ENCODE data around the gene CPLX1. TPM values are rescaled to one million over a fixed set of nuclear protein-coding genes. Genes with fewer than 3 reads are reported as not detected.

The CPLX1 gene
- polyA plus RNA-seq, 3 donors, result 1.00 to 1.4 (median 1.3) TPM

DNA sequence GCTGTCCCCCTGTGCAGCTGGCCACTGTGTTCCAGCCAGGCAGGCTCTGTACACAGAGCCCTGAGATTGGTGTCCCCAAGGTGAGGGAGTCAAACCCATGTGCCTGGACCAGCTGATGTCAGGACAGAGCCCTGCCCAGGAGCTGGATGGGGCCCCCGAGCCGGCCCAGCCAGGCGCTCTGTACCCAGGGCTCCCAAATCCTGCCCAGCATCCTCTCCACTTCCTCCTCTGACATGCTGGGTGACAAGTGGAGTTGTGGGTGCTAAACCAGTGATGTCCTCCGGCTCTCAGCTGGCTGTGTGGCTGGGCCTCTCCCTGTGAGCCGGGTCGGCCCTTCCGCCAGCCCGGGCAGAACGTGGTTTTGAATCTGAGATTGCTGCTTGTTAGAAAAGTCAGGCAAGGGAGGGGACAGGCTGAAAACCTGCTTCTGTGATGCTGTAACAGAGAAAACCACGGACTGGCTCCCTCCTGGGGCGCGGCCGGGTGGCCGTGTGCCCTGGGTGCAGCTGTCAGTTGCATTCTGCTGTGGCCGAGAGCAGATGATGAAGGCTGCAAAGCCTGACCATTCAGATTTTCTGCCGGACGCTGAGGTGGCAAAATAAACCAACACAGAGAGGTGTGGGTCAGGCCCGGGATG lies 7.9 kb upstream of the CPLX1 start:
- DNase-seq (ENCODE audit: low read depth in 3 of 3, low spot score in 2 of 3), result no peak

DNA sequence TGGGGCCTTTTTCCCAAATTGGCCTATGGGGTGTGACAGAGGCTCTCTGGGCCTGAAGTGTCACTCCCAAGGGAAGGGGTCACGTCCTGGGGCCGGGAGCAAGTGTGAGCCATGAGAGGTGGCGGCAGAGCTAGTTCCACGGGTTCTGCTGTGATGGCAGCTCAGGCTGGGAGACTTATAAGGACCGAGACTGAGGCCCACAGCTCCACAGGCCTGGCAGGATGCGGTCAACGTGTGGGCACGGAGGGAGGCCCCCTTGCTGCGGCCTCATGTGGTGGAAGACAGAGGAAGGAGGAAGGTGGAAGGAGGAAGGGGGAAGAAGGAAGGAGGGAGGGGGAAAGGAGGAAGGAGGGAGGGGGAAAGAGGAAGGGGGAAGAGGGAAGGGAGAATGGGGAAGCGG lies 7.2 kb upstream of the CPLX1 start:
- DNase-seq (ENCODE audit: low read depth in 3 of 3, low spot score in 2 of 3), result no peak

- DNase-seq (ENCODE audit: low read depth in 3 of 3, low spot score in 2 of 3), result no peak
Measured at GRCh38 chr4:832536-832935, 6.6 kb upstream of the CPLX1 start.

- DNase-seq (ENCODE audit: low read depth in 3 of 3, low spot score in 2 of 3), result no peak
Measured at GRCh38 chr4:832108-832507, 6.2 kb upstream of the CPLX1 start.

DNA sequence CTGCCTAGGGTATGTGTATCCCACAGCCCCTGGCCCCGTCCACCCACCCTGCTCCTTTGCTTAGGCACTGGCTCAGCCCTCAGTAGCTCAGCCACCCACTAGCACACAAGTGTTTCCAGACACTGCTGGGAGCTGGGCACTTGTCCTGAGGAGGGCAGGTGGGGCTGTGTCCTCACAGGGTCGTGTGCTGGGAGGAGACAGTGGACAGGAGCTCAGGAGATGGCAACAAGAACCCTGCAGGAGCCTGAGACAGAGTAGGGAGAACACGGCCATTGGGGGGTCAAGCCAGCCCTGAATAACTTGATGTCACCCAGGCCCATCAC lies 5.5 kb upstream of the CPLX1 start:
- no peak for DNase-seq (ENCODE audit: low read depth in 3 of 3, low spot score in 2 of 3)

DNA sequence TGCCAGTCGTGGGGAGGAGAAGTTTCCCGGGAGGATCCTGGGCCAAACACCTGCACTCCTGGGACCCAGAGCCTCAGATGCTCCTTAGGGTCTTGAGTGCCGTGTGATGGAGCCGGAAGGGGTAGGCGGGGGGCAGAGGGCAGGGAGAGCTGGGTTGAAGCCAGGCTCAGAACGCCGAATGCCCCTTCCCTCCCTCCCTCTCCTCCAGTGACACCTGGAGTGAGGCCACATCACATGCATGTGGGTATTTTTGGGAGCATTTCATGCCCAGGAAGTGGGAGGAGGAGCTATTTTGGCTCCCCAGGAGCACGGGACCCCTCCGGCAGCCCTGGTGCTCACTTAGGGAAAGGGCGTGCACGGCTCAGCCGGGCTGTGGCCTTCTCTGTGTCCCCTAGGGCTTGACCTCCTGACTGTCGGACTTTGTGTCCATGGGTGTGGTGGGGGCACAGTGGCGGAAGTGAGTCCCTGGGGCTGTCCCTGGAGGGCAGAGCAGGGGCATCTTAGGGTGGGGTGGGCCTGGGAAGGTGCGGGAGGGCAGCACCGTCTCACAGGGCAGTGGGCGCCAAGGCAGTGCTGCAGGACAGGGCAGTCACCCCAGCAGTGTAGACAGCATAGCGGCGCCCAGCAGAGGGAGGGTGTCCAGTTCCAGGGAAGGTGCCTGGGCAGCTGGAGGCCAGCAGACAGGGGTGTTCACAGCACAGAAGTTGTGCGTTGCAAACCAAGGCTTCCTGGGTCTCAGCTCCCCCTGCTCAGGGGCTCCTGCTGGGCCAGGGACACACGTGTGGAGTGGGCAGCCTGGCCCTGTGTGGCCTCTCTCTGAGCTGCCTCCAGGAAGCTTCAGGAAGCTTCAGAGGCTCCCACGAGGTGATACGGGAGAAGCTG lies 4.9 kb upstream of the CPLX1 start:
- DNase-seq (ENCODE audit: low read depth in 3 of 3, low spot score in 2 of 3), result no peak

DNA sequence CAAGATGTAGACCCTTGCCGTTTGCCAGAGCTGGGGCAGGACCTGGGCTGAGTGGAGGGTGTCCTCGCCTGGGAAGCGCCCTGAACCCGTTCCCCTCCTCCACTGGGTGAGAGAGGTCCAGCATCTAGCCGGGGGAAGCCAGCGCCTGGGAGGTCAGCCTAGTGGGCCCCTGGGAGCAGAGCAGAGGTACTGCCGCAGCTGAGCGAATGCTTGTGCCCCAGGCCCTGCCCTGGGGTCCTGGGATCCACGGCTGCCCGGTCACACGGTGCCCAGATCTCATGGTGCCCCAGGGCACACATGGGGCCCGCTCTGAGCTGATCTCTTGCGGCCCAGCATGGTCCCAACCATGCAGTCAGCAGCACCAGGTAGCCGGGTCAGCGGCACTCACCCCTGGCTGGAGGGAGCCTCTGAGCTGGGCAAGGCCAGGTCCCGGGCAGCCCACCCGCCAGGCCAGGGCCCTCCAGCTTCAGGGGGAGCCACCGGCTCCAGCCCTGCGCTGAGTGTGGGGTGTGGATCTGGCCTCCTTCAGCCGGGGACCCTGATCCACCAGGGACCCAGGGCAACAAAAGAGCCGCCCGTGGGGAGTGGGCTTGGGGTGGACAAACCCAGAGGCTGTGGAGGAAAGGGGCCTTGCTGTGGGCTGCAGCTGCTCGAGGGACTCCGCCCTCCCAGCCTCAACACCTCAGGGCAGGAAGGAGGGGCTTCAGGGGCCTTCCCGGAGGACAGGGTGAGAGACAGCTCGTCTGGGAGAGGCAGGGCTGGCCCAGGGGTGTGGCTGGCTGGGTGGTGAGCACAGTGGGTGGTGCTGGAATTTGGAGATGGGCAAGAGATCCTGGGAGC lies 4.1 kb upstream of the CPLX1 start:
- DNase-seq (ENCODE audit: low read depth in 3 of 3, low spot score in 2 of 3), result no peak

DNA sequence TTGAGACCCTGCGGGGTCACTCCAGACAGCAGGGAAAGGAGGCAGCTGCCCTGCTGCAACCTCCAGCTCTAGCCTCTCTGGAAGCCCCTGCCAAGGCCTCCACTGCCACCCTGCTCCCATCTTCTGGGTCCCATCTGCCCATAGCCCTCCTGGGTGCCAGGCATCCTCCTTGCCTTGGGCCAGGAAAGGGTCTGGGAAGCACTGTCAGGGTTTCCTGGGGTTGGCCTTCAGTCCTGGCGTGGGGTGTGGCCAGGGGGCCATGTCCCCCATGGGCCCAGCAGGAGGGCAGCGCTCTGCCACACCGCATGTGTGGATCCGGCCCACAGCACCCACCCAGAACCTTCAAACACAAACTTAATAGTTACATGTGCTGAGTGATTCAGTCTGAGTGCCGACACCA lies 3.4 kb upstream of the CPLX1 start:
- no peak for DNase-seq (ENCODE audit: low read depth in 3 of 3, low spot score in 2 of 3)

GRCh38 chr4:828641-829271 lies 2.8 kb upstream of the CPLX1 start:
- no peak for DNase-seq (ENCODE audit: low read depth in 3 of 3, low spot score in 2 of 3)

DNA sequence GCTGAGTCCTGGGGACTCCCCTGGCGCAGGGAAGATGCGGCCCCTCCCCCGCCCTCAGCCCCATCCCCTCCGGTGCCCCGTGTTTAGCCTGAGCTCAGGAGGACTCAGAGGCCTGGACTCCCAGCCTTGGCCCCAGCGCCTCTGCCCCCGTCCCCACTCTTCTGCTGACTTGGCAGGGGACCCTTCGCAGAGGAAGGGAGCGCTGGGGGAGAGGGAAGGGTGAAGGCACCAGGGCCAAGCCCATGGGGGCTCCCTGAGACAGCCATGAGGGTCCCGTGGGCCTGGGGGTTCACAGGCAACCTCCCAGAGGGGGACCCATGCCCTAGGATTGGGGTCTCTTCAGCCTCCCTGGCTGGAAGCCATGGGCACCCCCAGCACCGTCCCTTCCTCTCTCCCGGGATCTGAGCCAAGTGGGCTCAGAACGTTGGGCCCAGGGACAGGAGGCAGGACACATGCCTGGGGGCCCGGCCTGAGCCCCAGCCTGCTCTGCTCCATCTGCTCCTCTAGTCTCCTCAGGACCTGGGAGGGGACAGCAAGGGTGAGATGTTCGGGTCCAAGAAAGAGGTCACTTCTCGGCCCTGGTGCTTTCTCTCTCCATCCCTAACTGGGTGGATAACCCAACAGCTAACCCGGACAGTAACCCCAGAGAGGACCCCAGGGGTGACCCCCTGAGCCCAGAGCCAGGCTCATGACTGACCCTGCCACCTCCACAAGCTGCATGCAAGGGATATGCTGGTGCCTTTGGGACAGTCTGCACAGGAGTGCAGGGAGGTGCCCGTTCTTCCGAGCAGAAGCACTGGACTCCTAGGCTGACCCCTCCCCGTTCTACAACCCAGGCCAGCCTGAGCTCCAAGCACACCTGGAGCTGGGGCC lies 1.5 kb upstream of the CPLX1 start:
- no peak for DNase-seq (ENCODE audit: low read depth in 3 of 3, low spot score in 2 of 3)

DNA sequence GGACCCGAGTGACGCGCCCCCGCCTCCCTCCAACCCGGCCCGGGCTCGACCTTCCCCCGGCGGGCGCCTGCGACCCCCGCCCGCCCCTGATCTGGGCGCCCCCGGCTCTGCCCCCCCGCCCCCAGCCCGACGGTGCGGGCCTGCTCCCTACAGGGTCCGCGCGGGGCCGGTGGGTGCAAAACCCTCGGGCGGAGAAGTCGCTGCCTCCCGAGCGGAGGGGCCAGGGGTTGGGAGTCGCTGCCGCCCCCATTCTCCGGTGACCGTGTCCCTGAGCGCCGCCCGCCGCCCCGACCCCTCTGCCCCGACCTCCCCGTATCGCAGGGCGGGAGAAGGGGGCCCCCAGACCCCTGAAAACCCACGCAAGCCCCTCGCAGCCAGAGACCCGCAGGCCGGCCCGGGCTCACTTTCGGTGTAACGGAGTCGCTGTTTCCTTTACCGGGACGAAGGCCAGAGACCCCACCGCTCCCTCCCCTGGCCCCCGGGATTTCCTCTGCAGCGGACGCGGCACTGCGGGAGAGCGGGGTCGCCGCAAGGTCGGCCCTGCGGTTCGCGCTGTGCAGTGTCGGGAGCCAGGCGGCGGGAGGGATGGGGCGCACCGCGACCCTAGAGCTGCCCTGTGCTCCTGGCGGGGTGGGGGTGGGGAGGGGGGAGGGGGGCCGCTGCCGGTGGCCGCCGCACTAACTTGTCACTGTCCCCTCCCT lies 729 bp upstream of the CPLX1 start:
- no peak for DNase-seq (ENCODE audit: low read depth in 3 of 3, low spot score in 2 of 3)

- peak in 1 of 3 donors; percentile 36 for DNase-seq (ENCODE audit: low read depth in 3 of 3, low spot score in 2 of 3)
Measured at GRCh38 chr4:825063-825970, 612 bp downstream of the CPLX1 start.

- no peak for DNase-seq (ENCODE audit: low read depth in 3 of 3, low spot score in 2 of 3)
Measured at GRCh38 chr4:824461-825062, 1.4 kb downstream of the CPLX1 start.

DNA sequence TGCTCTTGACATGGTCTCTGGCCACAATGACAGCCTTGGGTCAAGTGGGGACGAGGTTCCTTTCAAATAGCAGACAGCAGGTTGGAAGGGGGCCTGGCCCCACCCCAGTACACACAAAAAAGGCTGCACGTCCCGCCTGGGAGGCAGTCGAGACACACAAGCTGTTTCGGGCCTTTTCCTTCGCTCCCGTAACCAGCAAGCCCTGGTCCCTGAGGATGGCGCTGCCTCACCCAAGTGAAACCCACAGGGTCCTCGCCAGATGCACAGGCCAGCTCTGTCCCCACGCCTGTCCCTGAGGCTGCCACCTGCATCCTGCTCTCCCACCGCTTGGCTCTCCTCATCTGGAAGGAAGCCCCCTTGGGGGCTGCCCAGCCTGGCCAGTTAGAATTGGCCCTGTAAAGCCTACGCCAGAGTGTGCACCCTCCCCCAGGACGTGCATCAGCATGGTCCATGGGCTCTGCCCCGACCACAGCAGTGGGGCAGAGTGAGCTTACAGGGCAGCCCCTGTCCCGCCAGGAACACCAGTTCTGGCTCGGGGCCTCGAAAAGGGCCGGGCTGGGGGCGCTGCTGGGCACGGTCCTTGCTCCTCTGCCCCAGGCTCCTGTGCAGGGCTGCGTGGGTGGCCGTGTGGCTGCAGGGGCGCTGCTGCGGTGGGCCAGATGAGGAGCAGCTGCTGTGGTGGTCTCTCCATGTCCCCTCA lies 2.0 kb downstream of the CPLX1 start:
- no peak for DNase-seq (ENCODE audit: low read depth in 3 of 3, low spot score in 2 of 3)

- DNase-seq (ENCODE audit: low read depth in 3 of 3, low spot score in 2 of 3), result no peak
Measured at GRCh38 chr4:823176-823760, 2.7 kb downstream of the CPLX1 start.

DNA sequence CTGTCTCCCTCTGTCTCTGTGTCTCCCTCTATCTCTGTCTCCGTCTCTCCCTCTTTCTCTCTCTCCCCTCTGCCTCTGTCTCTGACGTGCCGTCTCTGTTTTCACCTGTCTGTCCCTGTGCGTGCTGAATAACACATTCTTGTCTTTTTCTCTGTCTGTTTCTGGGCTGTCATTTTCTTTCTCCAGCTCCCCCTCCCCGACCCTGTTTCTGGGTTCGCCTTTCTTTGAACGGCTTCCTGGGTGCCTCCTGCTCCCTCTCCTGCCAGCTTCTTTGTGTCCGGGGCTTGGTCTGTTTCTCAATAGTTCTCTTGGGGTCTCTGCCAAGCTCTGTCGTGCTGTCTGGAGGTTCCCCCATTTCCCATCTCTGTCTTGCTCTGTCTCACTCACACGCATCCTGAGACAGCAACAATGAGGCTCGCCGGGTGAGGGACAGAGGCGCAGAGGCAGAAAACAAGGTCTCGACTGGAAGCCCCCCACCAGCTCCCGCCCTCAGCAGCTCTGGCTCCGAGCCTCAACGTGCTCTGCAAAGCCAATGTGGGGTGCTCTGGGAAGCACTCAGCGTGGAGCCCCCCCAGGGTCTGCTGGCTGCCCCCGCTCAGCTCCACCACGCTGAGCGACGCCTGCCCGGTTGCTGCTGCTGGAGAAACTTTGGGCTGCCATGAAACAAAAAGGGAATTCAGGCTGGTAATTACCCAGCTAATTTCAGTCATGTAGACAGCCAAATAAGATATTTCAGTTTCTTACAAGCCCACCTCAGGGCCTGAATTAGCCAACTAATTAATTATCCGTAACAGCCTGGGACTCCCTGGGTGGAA lies 3.4 kb downstream of the CPLX1 start:
- DNase-seq (ENCODE audit: low read depth in 3 of 3, low spot score in 2 of 3), result no peak

Data from right renal cortex interstitium (tissue), 3 donors.